NCI-H226 (cell line): Measurements from ENCODE around the gene FTO.

Experiments
- DNase-seq: peaks from one replicate; pipeline ENCODE4 v3.0.0-alpha.2; 2015

The FTO gene

GRCh38 chr16:54140057-54140787, 436.3 kb downstream of the FTO start:
- peak; percentile 65 for DNase-seq

GRCh38 chr16:54140788-54141136, 436.8 kb downstream of the FTO start:
- DNase-seq: no peak

GRCh38 chr16:54142787-54143186, 438.8 kb downstream of the FTO start:
- DNase-seq: no peak

- no peak for DNase-seq
These were observed 439.5 kb downstream of the FTO start for GRCh38 chr16:54143410-54143809.

GRCh38 chr16:54143934-54144571, 440.1 kb downstream of the FTO start:
- no peak for DNase-seq

GRCh38 chr16:54144572-54144947, 440.6 kb downstream of the FTO start:
- no peak for DNase-seq

- DNase-seq: no peak
These were observed 441.9 kb downstream of the FTO start for GRCh38 chr16:54145881-54146280.

GRCh38 chr16:54148974-54149373, 445.0 kb downstream of the FTO start:
- DNase-seq: no peak

- DNase-seq: no peak
These were observed 446.9 kb downstream of the FTO start for GRCh38 chr16:54150861-54151260.

GRCh38 chr16:54152362-54153239, 448.6 kb downstream of the FTO start:
- no peak for DNase-seq

- no peak for DNase-seq
These were observed 449.4 kb downstream of the FTO start for GRCh38 chr16:54153240-54153934.

- DNase-seq: no peak
These were observed 452.4 kb downstream of the FTO start for GRCh38 chr16:54156349-54156748.

GRCh38 chr16:54158986-54159385, 455.0 kb downstream of the FTO start:
- no peak for DNase-seq

GRCh38 chr16:54159490-54160080, 455.6 kb downstream of the FTO start:
- DNase-seq: no peak

GRCh38 chr16:54160252-54160860, 456.4 kb downstream of the FTO start:
- DNase-seq: no peak

GRCh38 chr16:54160939-54161897, 457.3 kb downstream of the FTO start:
- DNase-seq: no peak

GRCh38 chr16:54163197-54163843, 459.4 kb downstream of the FTO start:
- no peak for DNase-seq

GRCh38 chr16:54164789-54165173, 460.8 kb downstream of the FTO start:
- DNase-seq: no peak

GRCh38 chr16:54165174-54165911, 461.4 kb downstream of the FTO start:
- no peak for DNase-seq
